ENCODE measurements around the gene EPC2. TPM values are rescaled to one million over a fixed set of nuclear protein-coding genes. Genes with fewer than 3 reads are reported as not detected.
"Not testable (repeated sequence)": the region's sequence is repeated elsewhere in the genome, so short reads cannot be mapped to it uniquely, and the experiment has no call there.

EPC2 gene
- total RNA-seq, 1 donor from 2014 or later, result 51.2 TPM

GRCh38 chr2:148642112-148642744 is 2.3 kb upstream of the EPC2 start:
- no peak for DNase-seq (ENCODE audit: low spot score)

GRCh38 chr2:148642891-148643416 is 1.6 kb upstream of the EPC2 start:
- DNase-seq (ENCODE audit: low spot score), result no peak

GRCh38 chr2:148643421-148643820 is 1.1 kb upstream of the EPC2 start:
- no peak for DNase-seq (ENCODE audit: low spot score)

GRCh38 chr2:148644883-148645538 is 460 bp downstream of the EPC2 start:
- DNase-seq (ENCODE audit: low spot score), result peak; percentile 96

- DNase-seq (ENCODE audit: low spot score), result peak; percentile 54
Observed at GRCh38 chr2:148645539-148646230, 1.1 kb downstream of the EPC2 start.

GRCh38 chr2:148646231-148646559 is 1.6 kb downstream of the EPC2 start:
- DNase-seq (ENCODE audit: low spot score), result no peak

- DNase-seq (ENCODE audit: low spot score), result not testable (repeated sequence)
Observed at GRCh38 chr2:148647711-148648110, 3.2 kb downstream of the EPC2 start.

GRCh38 chr2:148649936-148650335 is 5.4 kb downstream of the EPC2 start:
- no peak for DNase-seq (ENCODE audit: low spot score)

GRCh38 chr2:148650881-148651280 is 6.3 kb downstream of the EPC2 start:
- DNase-seq (ENCODE audit: low spot score), result no peak

GRCh38 chr2:148651972-148652371 is 7.4 kb downstream of the EPC2 start:
- no peak for DNase-seq (ENCODE audit: low spot score)

- no peak for DNase-seq (ENCODE audit: low spot score)
Observed at GRCh38 chr2:148653437-148653836, 8.9 kb downstream of the EPC2 start.

GRCh38 chr2:148654435-148654834 is 9.9 kb downstream of the EPC2 start:
- DNase-seq (ENCODE audit: low spot score), result no peak

- no peak for DNase-seq (ENCODE audit: low spot score)
Observed at GRCh38 chr2:148656516-148656915, 12.0 kb downstream of the EPC2 start.

- no peak for DNase-seq (ENCODE audit: low spot score)
Observed at GRCh38 chr2:148658807-148659722, 14.5 kb downstream of the EPC2 start.

- no peak for DNase-seq (ENCODE audit: low spot score)
Observed at GRCh38 chr2:148660999-148661398, 16.4 kb downstream of the EPC2 start.

- not testable (repeated sequence) for DNase-seq (ENCODE audit: low spot score)
Observed at GRCh38 chr2:148662332-148662731, 17.8 kb downstream of the EPC2 start.

- DNase-seq (ENCODE audit: low spot score), result no peak
Observed at GRCh38 chr2:148664229-148664628, 19.7 kb downstream of the EPC2 start.

GRCh38 chr2:148666555-148666954 is 22.0 kb downstream of the EPC2 start:
- DNase-seq (ENCODE audit: low spot score), result no peak

- DNase-seq (ENCODE audit: low spot score), result no peak
Observed at GRCh38 chr2:148667113-148667836, 22.7 kb downstream of the EPC2 start.

- no peak for DNase-seq (ENCODE audit: low spot score)
Observed at GRCh38 chr2:148670773-148671172, 26.2 kb downstream of the EPC2 start.
